SH-SY5Y (cell line): ENCODE measurements around the gene SUGCT.

Experiments
- GATA2 ChIP-seq: IDR thresholded peaks from 2 replicates; pipeline ENCODE4 v1.6.1; 2011; ENCODE audit warnings: mild to moderate bottlenecking, low read depth, low read length
- GATA3 ChIP-seq: IDR thresholded peaks from 2 replicates; pipeline ENCODE4 v1.6.1; 2011; ENCODE audit warnings: low read depth, mild to moderate bottlenecking, low read length, moderate library complexity

The SUGCT gene

GRCh38 chr7:40544221-40544723 lies 409.5 kb downstream of the SUGCT start:
- no peak for TF ChIP-seq GATA2
- no peak for TF ChIP-seq GATA3

- no peak for TF ChIP-seq GATA2
- TF ChIP-seq GATA3: no peak
Measured at GRCh38 chr7:40544871-40545303, 410.1 kb downstream of the SUGCT start.

GRCh38 chr7:40545739-40546138 lies 410.9 kb downstream of the SUGCT start:
- TF ChIP-seq GATA3 (peak; percentile 95), GATA2 (peak; percentile 32; the same call in 1 of the 2 replicates)

GRCh38 chr7:40546616-40547501 lies 412.1 kb downstream of the SUGCT start:
- TF ChIP-seq GATA2: no peak
- TF ChIP-seq GATA3: no peak

GRCh38 chr7:40549372-40550039 lies 414.7 kb downstream of the SUGCT start:
- no peak for TF ChIP-seq GATA2
- no peak for TF ChIP-seq GATA3

- peak; percentile 86; the same call in 1 of the 2 replicates for TF ChIP-seq GATA2
- TF ChIP-seq GATA3: no peak; the same call in none of the 2 replicates
Measured at GRCh38 chr7:40551685-40552576, 417.1 kb downstream of the SUGCT start.

- TF ChIP-seq GATA2: no peak
- no peak for TF ChIP-seq GATA3
Measured at GRCh38 chr7:40560672-40561071, 425.9 kb downstream of the SUGCT start.

- TF ChIP-seq GATA3 (no peak), GATA2 (no peak)
Measured at GRCh38 chr7:40566879-40567278, 432.1 kb downstream of the SUGCT start.

- no peak for TF ChIP-seq GATA2
- TF ChIP-seq GATA3: no peak
Measured at GRCh38 chr7:40569326-40569725, 434.5 kb downstream of the SUGCT start.

GRCh38 chr7:40570223-40570622 lies 435.4 kb downstream of the SUGCT start:
- TF ChIP-seq GATA3 (no peak), GATA2 (no peak)

GRCh38 chr7:40571796-40572195 lies 437.0 kb downstream of the SUGCT start:
- TF ChIP-seq GATA2 (no peak), GATA3 (no peak)

GRCh38 chr7:40572810-40573465 lies 438.1 kb downstream of the SUGCT start:
- no peak for TF ChIP-seq GATA2
- TF ChIP-seq GATA3: no peak

GRCh38 chr7:40579401-40579800 lies 444.6 kb downstream of the SUGCT start:
- TF ChIP-seq GATA3: no peak

GRCh38 chr7:40580776-40581175 lies 446.0 kb downstream of the SUGCT start:
- no peak for TF ChIP-seq GATA3
- no peak for TF ChIP-seq GATA2
